Middle frontal gyrus (tissue), 1 donor: ENCODE results near the gene CYSLTR1.
"Not testable (repeated sequence)": the region's sequence is repeated elsewhere in the genome, so short reads cannot be mapped to it uniquely, and the experiment has no call there.

Source experiments
- DNase-seq: peaks from one replicate; pipeline ENCODE4 v3.0.0-alpha.2; 2015; ENCODE audit warnings: low spot score; ENCODE audit errors: extremely low spot score

CYSLTR1 gene

DNA sequence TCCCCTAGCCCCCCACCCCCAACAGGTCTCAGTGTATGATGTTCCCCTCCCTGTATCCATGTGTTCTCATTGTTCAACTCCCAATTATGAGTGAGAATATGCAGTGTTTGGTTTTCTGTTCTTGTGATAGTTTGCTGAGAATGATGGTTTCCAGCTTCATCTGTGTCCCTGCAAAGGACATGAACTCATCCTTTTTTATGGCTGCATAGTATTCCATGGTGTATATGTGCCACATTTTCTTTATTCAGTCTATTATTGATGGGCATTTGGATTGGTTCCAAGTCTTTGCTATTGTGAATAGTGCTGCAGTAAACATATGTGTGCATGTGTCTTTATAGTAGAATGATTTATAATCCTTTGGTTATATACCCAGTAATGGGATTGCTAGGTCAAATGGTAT lies 101.4 kb downstream of the CYSLTR1 start:
- DNase-seq = not testable (repeated sequence)
